HEK293T (cell line): Measurements from ENCODE around the gene SKAP2.

Source experiments
- BHLHE40 ChIP-seq: fragments of 450-650 bp; IDR thresholded peaks from 2 replicates; pipeline ENCODE4 v1.6.1; 2016; ENCODE audit warnings: mild to moderate bottlenecking, moderate library complexity, borderline replicate concordance
- FOXK2 ChIP-seq: fragments of 450-650 bp; IDR thresholded peaks from 2 replicates; pipeline ENCODE4 v1.6.1; 2016; ENCODE audit warnings: mild to moderate bottlenecking
- FOXM1 ChIP-seq: fragments of 450-650 bp; IDR thresholded peaks from 2 replicates; pipeline ENCODE4 v1.6.1; 2017; ENCODE audit warnings: mild to moderate bottlenecking, borderline replicate concordance
- NFRKB ChIP-seq: fragments of 450-650 bp; IDR thresholded peaks from 2 replicates; pipeline ENCODE4 v1.6.1; 2016; ENCODE audit warnings: mild to moderate bottlenecking, moderate library complexity
- SP1 ChIP-seq: fragments of 450-650 bp; IDR thresholded peaks from 2 replicates; pipeline ENCODE4 v1.6.1; 2017
- SUZ12 ChIP-seq: fragments of 450-650 bp; IDR thresholded peaks from 2 replicates; pipeline ENCODE4 v1.6.1; 2016; ENCODE audit warnings: mild to moderate bottlenecking
- TARDBP ChIP-seq: fragments of 450-650 bp; IDR thresholded peaks from 2 replicates; pipeline ENCODE4 v1.6.1; 2016
- ZNF384 ChIP-seq: fragments of 450-650 bp; IDR thresholded peaks from 2 replicates; pipeline ENCODE4 v1.6.1; 2016
- TF ChIP-seq, protein P1 (sequence below): fragments of 450-650 bp; IDR thresholded peaks from 2 replicates; pipeline ENCODE4 v1.6.1; 2016

DNA sequence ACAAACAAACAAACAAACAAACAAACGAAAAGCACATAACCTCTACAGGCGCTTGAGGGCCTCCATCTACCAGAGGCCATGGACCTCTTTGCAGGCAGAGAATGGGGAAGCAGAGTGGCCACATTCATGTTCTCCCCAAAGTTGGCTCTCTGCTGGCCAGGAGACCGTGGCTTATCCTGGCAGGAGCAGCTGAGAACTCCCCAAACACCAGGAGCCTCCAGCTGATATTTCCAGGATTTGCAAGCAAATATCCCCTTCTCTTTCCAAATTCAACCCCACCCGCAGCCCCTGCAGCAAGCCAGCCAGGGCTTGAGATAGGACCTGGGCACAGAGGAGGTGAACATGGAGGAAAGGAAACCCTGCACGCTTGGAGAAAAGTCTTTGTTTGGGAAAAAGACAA is 240.0 kb downstream of the SKAP2 start:
- TF ChIP-seq SP1: no peak
- no peak for TF ChIP-seq TARDBP
- no peak for TF ChIP-seq SUZ12
- TF ChIP-seq BHLHE40: no peak
- no peak for TF ChIP-seq ZNF384
- TF ChIP-seq FOXM1: no peak
- TF ChIP-seq NFRKB: no peak
- TF ChIP-seq FOXK2: no peak
- TF ChIP-seq, protein P1, sequence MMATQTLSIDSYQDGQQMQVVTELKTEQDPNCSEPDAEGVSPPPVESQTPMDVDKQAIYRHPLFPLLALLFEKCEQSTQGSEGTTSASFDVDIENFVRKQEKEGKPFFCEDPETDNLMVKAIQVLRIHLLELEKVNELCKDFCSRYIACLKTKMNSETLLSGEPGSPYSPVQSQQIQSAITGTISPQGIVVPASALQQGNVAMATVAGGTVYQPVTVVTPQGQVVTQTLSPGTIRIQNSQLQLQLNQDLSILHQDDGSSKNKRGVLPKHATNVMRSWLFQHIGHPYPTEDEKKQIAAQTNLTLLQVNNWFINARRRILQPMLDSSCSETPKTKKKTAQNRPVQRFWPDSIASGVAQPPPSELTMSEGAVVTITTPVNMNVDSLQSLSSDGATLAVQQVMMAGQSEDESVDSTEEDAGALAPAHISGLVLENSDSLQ: no peak
